Ectodermal cell (in vitro differentiated cells): ENCODE measurements around the gene NAA60.

Source experiments
- H3K27ac ChIP-seq: 2 replicates; pipeline ENCODE4 v1.7.0; 2013; ENCODE audit warnings: mild to moderate bottlenecking, low read depth, low read length; ENCODE audit not compliant: insufficient read depth, poor library complexity, severe bottlenecking
- H3K27me3 ChIP-seq: 2 replicates; pipeline ENCODE4 v1.7.0; 2013; ENCODE audit warnings: mild to moderate bottlenecking, low read length; ENCODE audit not compliant: insufficient read depth, control insufficient read depth, poor library complexity, severe bottlenecking
- H3K36me3 ChIP-seq: one replicate; pipeline ENCODE4 v1.7.0; 2013; ENCODE audit warnings: low read length; ENCODE audit not compliant: control insufficient read depth, insufficient read depth
- H3K4me1 ChIP-seq: one replicate; pipeline ENCODE4 v1.7.0; 2013; ENCODE audit warnings: low read length; ENCODE audit not compliant: control insufficient read depth, insufficient read depth
- H3K4me3 ChIP-seq: 2 replicates; pipeline ENCODE4 v1.7.0; 2013; ENCODE audit warnings: low read depth, low read length, control low read depth; ENCODE audit not compliant: insufficient read depth
- H3K9me3 ChIP-seq: 2 replicates; pipeline ENCODE4 v1.7.0; 2013; ENCODE audit warnings: mild to moderate bottlenecking, low read length, moderate library complexity; ENCODE audit not compliant: control insufficient read depth
- WGBS, 2 experiments: methylation state at CpG; one replicate each; pipeline ENCODE4 v1.1.7; 2013; ENCODE audit warnings: missing lambda C conversion rate in 2 of 2; 5-methylcytosine and 5-hydroxymethylcytosine counted together

Gene NAA60

DNA sequence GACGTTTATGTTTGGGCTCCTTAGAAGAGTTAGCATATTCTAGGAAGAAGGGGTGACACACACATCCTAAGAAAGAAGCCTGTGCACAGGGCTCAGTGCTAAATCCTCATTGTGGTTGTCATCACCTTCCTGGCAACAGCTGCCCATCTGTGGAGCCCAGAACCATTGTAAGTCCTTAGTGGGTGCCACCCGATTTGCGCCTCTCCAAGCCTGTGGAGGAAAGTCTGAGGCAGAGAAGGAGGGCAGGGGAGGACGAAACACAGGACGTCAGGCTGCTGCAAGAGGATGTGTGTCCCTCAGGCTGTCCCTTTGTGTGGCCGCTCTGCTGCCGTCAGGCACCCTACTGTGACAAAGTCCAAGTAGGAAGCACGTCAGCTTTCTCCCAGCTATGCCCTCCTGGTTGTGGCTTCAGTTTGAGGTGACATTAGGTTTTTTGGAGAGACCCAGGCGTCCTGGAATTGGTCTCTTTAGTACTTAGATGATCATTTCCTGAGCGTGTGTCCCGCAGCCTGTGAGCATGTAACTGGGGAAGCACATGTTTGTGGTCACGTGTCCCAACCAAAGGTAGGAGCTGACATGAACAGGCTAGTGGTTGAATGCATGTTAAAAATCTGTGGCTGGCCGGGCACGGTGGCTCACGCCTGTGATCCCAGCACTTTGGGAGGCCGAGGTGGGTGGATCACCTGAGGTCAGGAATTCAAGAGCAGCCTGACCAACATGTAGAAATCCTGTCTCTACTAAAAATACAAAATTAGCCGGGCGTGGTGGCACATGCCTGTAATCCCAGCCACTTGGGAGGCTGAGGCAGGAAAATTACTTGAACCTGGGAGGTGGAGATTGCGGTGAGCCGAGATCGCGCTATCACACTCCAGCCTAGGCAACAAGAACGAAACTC lies 68.1 kb downstream of the NAA60 start:
- 87 to 90% methylated on average over 23 of the region's 23 CpGs for WGBS, 2 experiments
- no peaks in the 10 kb centered on the region for H3K4me1 ChIP-seq
- H3K27ac ChIP-seq: no peak overlapping the region
- H3K9me3 ChIP-seq: no peaks in the 10 kb centered on the region
- no peak overlapping the region for H3K4me3 ChIP-seq
- H3K36me3 ChIP-seq: peaks cover 33% of the 10 kb centered on the region
- H3K27me3 ChIP-seq: no peaks in the 10 kb centered on the region

DNA sequence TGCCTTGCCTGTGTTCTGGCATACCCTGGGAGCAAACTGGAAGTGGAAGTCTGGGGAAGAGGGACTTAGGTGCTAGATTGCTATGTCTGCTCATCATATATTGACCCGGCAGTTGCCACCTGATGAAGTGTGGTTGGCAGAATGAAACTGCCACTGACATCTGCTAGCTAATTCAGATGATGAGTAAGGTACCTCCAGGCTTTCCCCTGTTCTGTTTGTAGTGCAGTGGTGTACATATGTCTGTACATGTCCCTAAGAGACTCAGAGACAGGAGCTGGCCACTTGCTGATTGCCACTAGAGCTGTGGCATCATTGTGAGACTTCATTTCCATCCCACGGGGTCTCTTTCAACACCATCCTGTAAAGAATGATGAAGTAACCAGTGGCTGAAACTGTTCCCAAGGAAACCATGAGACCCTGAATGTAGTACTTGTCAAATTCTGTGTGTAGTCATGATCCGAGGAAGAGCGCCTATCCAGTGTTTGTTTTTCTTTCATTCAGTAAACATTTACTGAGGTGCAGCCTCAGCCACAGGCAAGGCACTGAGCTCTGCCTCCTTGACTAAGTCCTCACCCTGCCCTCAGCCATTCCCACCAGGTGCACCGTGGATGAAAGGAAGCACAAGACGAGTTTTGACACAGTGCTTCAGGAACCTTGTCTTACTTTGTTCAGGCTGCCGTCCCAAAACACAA lies 70.6 kb downstream of the NAA60 start:
- Histone ChIP-seq H3K27me3 (no peaks in the 10 kb centered on the region), H3K4me1 (no peaks in the 10 kb centered on the region), H3K27ac (no peak overlapping the region), H3K4me3 (no peak overlapping the region), H3K36me3 (peaks cover 30% of the 10 kb centered on the region), H3K9me3 (no peaks in the 10 kb centered on the region)
- 94 to 96% methylated on average over 7 of the region's 7 CpGs for WGBS, 2 experiments

DNA sequence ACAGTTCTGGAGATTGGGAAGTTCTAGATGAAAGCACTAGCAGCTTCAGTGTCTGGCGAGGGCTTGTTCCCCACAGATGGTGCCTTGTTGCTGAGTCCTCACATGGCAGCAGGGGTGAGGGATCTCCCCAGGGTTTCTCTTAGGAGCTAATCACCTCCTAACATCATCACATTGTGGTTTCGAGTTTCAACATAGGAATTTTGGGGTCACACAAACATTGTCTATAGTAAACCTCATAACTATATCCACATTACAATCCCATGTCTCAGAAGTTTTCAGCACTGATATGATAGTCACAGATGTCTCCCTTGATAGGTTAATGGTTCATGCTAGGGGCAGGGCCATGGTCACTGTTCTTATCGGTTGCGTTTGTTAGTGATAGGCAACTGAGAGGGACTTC lies 71.1 kb downstream of the NAA60 start:
- Histone ChIP-seq H3K27ac (no peak overlapping the region), H3K27me3 (no peaks in the 10 kb centered on the region), H3K36me3 (peaks cover 25% of the 10 kb centered on the region), H3K9me3 (no peaks in the 10 kb centered on the region), H3K4me3 (no peak overlapping the region), H3K4me1 (no peaks in the 10 kb centered on the region)
- 90 to 96% methylated on average over 4 of the region's 4 CpGs for WGBS, 2 experiments

DNA sequence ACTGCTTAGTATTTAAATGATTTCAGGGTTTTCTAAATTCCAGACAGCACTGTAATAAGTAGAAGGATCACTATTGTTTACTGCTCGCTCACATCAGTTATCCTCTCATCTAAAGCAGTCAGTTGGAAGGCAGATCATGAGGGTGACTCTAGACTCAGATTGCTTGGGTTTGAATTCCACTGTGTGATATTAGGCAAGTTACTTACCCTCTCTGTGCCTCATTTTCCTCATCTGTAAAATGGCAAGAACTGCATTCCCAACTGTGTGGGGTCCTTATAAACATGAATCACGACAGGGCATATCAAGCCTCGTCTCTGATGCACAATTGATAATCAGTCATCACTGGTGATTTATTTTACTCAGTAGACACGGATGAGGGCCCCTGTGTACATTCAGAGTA lies 72.4 kb downstream of the NAA60 start:
- H3K4me1 ChIP-seq: no peaks in the 10 kb centered on the region
- H3K27me3 ChIP-seq: no peaks in the 10 kb centered on the region
- H3K9me3 ChIP-seq: no peaks in the 10 kb centered on the region
- peaks cover 26% of the 10 kb centered on the region for H3K36me3 ChIP-seq
- H3K27ac ChIP-seq: no peak overlapping the region
- 94% methylated on average over 4 of the region's 4 CpGs for WGBS, 2 experiments
- H3K4me3 ChIP-seq: no peak overlapping the region

- H3K36me3 ChIP-seq: peaks cover 19% of the 10 kb centered on the region
Measured at GRCh38 chr16:3518292-3518985, 75.0 kb downstream of the NAA60 start.

DNA sequence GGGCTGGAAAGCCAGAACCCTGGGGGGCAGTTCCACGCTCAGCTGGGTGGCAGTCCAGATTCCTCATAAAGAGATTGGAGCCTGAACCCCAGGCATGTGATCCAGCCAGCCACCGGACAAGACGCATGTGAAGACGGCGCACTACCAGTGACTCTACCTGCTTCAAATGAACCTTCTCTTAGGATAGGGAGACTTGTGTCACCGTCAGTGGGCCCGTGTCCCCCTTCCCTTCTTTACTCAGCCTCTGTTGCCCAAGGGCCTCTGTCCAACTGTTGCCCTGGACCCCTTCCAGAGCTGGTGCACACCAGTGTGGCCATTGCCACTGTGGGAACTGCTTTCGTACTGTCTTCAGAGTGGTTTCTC lies 75.5 kb downstream of the NAA60 start:
- H3K4me1 ChIP-seq: no peaks in the 10 kb centered on the region
- no peaks in the 10 kb centered on the region for H3K27me3 ChIP-seq
- 95% methylated on average over 8 of the region's 8 CpGs for WGBS, 2 experiments
- H3K4me3 ChIP-seq: no peak overlapping the region
- H3K27ac ChIP-seq: no peak overlapping the region
- peaks cover 25% of the 10 kb centered on the region for H3K36me3 ChIP-seq
- no peaks in the 10 kb centered on the region for H3K9me3 ChIP-seq

More at GRCh38 chr16:3518292-3518985, 75.0 kb downstream of the NAA60 start:
- no peaks in the 10 kb centered on the region for H3K27me3 ChIP-seq
- WGBS, 2 experiments: 96% methylated on average over 6 of the region's 6 CpGs
- no peak overlapping the region for H3K4me3 ChIP-seq
- H3K4me1 ChIP-seq: no peaks in the 10 kb centered on the region
- H3K27ac ChIP-seq: no peak overlapping the region
- no peaks in the 10 kb centered on the region for H3K9me3 ChIP-seq

GRCh38 chr16:3519581-3519980 lies 76.1 kb downstream of the NAA60 start:
- peaks cover 26% of the 10 kb centered on the region for H3K36me3 ChIP-seq
- 93 to 96% methylated on average over 2 of the region's 2 CpGs for WGBS, 2 experiments

GRCh38 chr16:3520413-3520812 lies 76.9 kb downstream of the NAA60 start:
- Histone ChIP-seq H3K4me3 (no peak overlapping the region), H3K9me3 (no peaks in the 10 kb centered on the region), H3K36me3 (peaks cover 26% of the 10 kb centered on the region), H3K4me1 (no peaks in the 10 kb centered on the region), H3K27me3 (no peaks in the 10 kb centered on the region), H3K27ac (no peak overlapping the region)
- WGBS, 2 experiments: 92 to 97% methylated on average over 4 of the region's 4 CpGs

More at GRCh38 chr16:3519581-3519980, 76.1 kb downstream of the NAA60 start:
- H3K9me3 ChIP-seq: no peaks in the 10 kb centered on the region
- no peak overlapping the region for H3K4me3 ChIP-seq
- H3K4me1 ChIP-seq: no peaks in the 10 kb centered on the region
- no peaks in the 10 kb centered on the region for H3K27me3 ChIP-seq
- H3K27ac ChIP-seq: no peak overlapping the region

DNA sequence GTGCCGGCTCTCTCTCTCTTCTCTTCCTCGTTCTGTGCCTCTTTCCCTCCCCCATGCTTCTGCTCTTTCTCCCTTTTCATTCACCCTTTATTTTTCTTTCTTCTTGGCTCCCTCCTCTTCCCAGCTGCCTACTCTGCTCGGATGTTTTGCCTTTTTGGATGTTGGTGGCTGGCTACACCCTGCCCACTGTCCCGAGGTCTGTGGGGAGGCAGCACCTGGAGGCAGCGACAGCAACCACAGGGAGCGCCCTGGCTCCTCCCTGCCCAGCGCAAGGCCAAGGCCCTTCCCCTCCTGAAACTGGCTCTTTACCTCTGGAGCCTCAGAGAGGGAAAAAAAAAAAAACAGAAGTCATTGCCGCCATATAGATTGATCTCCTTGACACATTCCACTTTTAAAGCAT lies 77.4 kb downstream of the NAA60 start:
- Histone ChIP-seq H3K9me3 (no peaks in the 10 kb centered on the region), H3K27me3 (no peaks in the 10 kb centered on the region), H3K36me3 (peaks cover 25% of the 10 kb centered on the region), H3K27ac (no peak overlapping the region), H3K4me1 (no peaks in the 10 kb centered on the region), H3K4me3 (no peak overlapping the region)
- WGBS, 2 experiments: 71 to 73% methylated on average over 7 of the region's 8 CpGs

- peaks cover 33% of the 10 kb centered on the region for H3K36me3 ChIP-seq
- H3K4me3 ChIP-seq: no peak overlapping the region
- H3K9me3 ChIP-seq: no peaks in the 10 kb centered on the region
- H3K4me1 ChIP-seq: no peaks in the 10 kb centered on the region
- no peaks in the 10 kb centered on the region for H3K27me3 ChIP-seq
- no peak overlapping the region for H3K27ac ChIP-seq
- WGBS, 2 experiments: 98 to 100% methylated on average over 3 of the region's 3 CpGs
Measured at GRCh38 chr16:3523281-3523680, 79.8 kb downstream of the NAA60 start.
